ENCODE results near the gene BCDIN3D. TPM values are rescaled to one million over a fixed set of nuclear protein-coding genes. Genes with fewer than 3 reads are reported as not detected.
"Not testable (repeated sequence)": the region's sequence is repeated elsewhere in the genome, so short reads cannot be mapped to it uniquely, and the experiment has no call there.

BCDIN3D gene
- total RNA-seq, 2 experiments from 2014 or later: 2.4 to 4.1 TPM

DNA sequence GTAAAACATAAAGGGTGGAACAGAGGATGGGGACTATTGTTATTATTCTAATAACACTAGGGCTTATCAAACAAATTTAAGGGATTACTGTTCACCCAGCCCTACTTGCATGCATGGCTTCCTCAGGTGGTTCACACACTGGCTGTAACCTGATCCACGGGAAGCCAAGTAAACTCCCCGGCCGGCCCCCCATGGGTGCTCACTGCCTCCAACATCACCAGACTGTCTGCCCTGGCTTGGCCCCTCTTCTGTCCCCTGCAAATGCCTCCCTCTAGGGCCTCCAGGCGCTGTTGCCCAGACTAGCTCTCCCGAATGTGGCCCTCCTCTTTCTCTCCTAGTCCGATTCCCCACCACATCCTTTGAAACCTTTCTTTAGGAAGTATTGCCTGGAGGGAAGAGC lies 42.2 kb upstream of the BCDIN3D start:
- Mint-ChIP-seq H3K36me3 (ENCODE audit: low read depth) (no peaks in the 10 kb centered on the region), H3K4me1 (ENCODE audit: low read depth) (no peaks in the 10 kb centered on the region), H3K4me3 (no peak overlapping the region), H3K27me3 (ENCODE audit: low read depth) (no peaks in the 10 kb centered on the region), H3K27ac (no peak overlapping the region), H3K9me3 (no peaks in the 10 kb centered on the region)
- CTCF ChIA-PET: no interaction called here
- intact Hi-C loops (cut with micrococcal nuclease): no loop called here
- no peak for DNase-seq

DNA sequence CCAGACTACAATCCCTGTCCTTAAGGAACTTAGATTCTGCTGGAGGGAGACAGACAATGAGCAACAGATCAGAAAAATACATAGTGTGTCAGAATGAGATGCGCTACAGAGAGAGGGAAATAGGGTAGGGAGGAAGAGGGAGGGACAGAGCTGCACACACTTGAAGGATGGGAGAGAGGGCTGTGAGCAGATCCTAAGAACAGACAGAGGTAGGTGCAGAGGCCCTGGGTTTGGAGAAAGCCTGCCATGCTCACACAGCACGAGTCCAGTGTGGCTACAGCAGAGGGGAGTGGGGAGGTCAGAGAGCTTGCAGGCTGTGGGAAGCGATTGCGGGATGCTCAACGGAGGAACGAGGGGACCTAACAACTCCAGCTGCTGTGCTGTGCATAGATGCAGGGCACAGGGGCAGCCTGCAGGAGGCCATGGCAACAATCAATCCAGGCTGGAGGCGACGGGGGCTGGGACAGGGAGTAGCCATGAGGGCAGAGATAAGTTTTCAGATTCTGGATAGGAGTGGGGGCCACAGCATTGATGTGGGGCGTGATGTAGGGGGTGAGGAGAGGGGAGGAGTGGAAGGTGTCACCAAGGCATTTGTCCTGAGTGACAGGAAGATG lies 40.1 kb upstream of the BCDIN3D start:
- intact Hi-C loops (cut with micrococcal nuclease): no loop called here
- no peaks in the 10 kb centered on the region for H3K36me3 Mint-ChIP-seq (ENCODE audit: low read depth)
- no peaks in the 10 kb centered on the region for H3K4me1 Mint-ChIP-seq (ENCODE audit: low read depth)

DNA sequence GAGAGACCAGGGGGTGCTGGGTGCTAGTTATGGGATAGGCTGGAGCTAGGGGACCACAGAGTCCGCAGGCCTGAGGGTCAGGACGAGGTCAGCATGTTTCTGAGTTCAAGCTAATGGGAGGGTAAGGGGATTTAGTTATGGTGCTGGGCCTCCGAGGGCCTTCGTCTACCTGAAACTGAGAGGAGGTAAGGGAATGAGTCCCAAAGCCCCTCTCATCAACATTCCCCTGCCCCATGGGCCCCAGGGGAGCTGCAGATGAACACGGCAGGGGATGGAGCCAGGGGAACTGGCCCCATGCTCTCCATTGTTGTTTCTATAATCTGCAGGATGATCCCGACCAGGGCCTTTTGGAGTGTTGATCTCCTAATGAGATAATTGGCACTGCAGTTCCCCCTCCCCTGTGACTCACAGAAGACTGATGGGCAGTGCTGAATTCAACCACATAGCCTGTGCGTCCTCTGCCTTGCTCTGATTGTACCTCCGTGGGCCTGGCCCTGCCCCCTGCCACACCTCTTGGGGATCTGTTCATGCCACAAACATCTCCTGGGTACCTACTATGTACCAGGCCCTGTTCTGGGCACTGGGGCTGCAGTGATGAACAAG lies 39.4 kb upstream of the BCDIN3D start:
- H3K27ac Mint-ChIP-seq: no peak overlapping the region
- intact Hi-C loops (cut with micrococcal nuclease): no loop called here
- H3K4me3 Mint-ChIP-seq: no peak overlapping the region
- no peak for DNase-seq
- H3K36me3 Mint-ChIP-seq (ENCODE audit: low read depth): no peaks in the 10 kb centered on the region
- no peaks in the 10 kb centered on the region for H3K4me1 Mint-ChIP-seq (ENCODE audit: low read depth)
- CTCF ChIA-PET: interaction anchor here (1.0 to 1.3 kb wide), 2 partner anchors 16 to 246 kb away, joined by 3 read pairs; no protein-coding TSS in a partner anchor
- peaks cover 23% of the 10 kb centered on the region for H3K9me3 Mint-ChIP-seq
- no peaks in the 10 kb centered on the region for H3K27me3 Mint-ChIP-seq (ENCODE audit: low read depth)

More for the DNA sequence above, 40.1 kb upstream of the BCDIN3D start:
- no peak for DNase-seq
- H3K27me3 Mint-ChIP-seq (ENCODE audit: low read depth): no peaks in the 10 kb centered on the region
- no peak overlapping the region for H3K4me3 Mint-ChIP-seq
- H3K9me3 Mint-ChIP-seq: peaks cover 20% of the 10 kb centered on the region
- CTCF ChIA-PET: interaction anchor here (1.0 to 1.3 kb wide), 2 partner anchors 16 to 246 kb away, joined by 3 read pairs; no protein-coding TSS in a partner anchor
- no peak overlapping the region for H3K27ac Mint-ChIP-seq

DNA sequence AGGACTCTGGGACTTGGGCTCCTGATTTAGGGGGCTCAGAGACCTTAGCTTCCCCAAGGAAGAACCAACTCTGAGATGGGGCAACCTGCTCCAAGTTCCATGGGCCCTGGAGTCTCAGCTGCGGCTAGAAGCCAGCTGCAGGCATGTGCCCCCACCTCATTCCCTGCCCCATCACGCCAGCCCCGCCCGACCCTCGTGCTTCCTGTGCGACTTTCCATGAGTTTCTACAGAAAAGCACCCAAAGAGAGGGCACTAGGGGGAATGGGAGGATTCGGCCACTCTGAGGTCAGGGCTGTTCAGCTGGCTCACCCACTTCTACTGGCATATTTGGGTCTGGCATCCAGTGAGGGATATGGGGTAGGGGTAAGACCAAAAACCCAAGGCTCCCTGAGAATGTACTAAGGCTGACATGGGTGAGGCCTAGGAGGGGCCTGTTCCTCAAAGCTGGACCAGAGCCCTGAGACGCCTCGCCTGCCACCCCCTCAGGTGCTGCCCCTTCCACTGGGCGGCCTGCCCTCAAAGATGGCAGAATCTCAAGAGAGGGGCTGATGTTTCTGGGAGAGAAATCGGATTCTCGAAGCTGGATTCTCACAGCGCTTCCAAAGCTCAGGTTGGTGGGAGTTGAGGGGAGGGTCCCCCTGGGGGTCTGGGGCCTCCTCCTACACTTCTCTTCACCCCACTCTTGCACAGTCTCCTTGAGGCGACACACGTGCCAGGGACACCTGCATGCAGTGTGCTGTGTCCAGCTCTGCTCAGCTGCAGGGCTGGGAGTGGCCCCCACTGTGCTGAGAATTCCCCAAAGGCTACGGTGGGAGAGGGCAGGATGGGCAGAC lies 38.7 kb upstream of the BCDIN3D start:
- CTCF ChIA-PET: interaction anchor here (1.3 kb wide), 1 partner anchor 15 kb away, joined by 3 read pairs; no protein-coding TSS in a partner anchor
- Mint-ChIP-seq H3K9me3 (peaks cover 23% of the 10 kb centered on the region), H3K27ac (no peak overlapping the region), H3K27me3 (ENCODE audit: low read depth) (no peaks in the 10 kb centered on the region), H3K36me3 (ENCODE audit: low read depth) (no peaks in the 10 kb centered on the region), H3K4me1 (ENCODE audit: low read depth) (no peaks in the 10 kb centered on the region), H3K4me3 (no peak overlapping the region)
- intact Hi-C loops (cut with micrococcal nuclease): no loop called here
- no peak for DNase-seq

DNA sequence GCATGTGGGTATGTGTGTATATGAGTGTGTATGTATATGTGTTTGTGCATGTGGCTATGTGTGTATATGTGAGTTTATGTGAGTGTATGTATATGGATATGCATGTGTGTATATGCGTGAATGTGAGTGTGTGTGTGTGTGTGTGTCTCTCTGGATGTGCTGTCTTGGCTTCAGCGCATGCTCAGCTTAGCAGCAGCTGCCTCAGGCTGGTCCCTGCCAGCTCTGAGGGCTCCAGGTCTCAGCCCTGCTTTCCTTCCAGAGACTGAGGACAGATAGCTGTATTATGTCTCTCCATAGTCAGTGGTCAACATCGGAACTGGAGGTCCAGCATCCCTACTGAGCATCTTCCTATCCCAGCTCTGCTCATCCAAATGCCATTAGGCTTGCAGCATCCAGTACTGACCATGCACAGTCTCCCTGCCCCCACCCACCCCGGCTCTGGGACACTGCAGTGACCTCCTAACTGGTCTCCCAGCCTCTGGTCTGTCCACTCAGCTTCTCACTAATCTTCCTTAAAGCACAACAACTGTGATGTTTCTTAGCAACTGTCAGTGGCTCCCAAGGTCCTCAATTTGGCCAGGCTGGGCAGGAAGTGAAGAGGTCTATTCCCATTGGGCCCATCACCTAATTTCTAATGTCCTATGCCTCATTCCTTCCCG lies 38.0 kb upstream of the BCDIN3D start:
- intact Hi-C loops (cut with micrococcal nuclease): no loop called here
- H3K27ac Mint-ChIP-seq: no peak overlapping the region
- no peaks in the 10 kb centered on the region for H3K36me3 Mint-ChIP-seq (ENCODE audit: low read depth)
- H3K27me3 Mint-ChIP-seq (ENCODE audit: low read depth): no peaks in the 10 kb centered on the region
- H3K4me1 Mint-ChIP-seq (ENCODE audit: low read depth): no peaks in the 10 kb centered on the region
- H3K9me3 Mint-ChIP-seq: peaks cover 23% of the 10 kb centered on the region
- CTCF ChIA-PET: no interaction called here
- H3K4me3 Mint-ChIP-seq: no peak overlapping the region
- DNase-seq: no peak

DNA sequence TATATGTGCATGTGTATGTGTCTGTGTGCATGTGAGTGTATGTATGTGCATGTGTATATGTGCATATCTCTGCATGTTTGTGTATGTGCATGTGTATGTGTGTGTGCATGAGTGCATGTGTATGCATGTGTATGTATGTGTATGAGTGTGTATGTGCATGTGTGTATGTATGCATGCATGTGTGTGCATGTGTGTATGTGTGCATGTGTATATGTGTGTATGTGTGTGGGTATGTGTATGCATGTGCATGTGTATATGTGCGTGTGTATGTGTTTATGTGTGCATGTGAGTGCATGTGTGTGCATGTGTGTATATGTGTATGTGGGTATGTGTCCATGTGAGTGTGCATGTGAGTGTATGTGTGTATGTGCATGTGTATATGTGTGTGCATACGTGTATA lies 36.2 kb upstream of the BCDIN3D start:
- H3K4me3 Mint-ChIP-seq; DNase-seq; H3K27ac Mint-ChIP-seq; H3K27me3 Mint-ChIP-seq (ENCODE audit: low read depth); H3K4me1 Mint-ChIP-seq (ENCODE audit: low read depth); H3K36me3 Mint-ChIP-seq (ENCODE audit: low read depth); intact Hi-C loops (cut with micrococcal nuclease); CTCF ChIA-PET: not testable (repeated sequence)
- peaks cover 23% of the 10 kb centered on the region for H3K9me3 Mint-ChIP-seq

DNA sequence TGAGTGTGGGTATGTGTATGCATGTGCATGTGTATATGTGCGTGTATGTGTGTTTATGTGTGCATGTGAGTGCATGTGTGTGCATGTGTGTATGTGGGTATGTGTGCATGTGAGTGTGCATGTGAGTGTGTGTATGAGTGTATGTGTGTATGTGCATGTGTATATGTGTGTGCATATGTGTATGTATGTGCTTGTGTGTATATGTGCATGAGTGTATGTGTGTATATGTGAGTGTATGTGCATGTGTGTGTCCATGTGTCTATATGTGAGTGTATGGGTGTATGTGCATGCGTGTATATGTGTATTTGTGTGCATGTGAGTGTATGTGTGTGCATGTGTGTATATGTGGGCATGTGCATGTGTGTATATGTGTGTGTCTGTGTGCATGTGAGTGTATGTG lies 35.1 kb upstream of the BCDIN3D start:
- CTCF ChIA-PET: no interaction called here

DNA sequence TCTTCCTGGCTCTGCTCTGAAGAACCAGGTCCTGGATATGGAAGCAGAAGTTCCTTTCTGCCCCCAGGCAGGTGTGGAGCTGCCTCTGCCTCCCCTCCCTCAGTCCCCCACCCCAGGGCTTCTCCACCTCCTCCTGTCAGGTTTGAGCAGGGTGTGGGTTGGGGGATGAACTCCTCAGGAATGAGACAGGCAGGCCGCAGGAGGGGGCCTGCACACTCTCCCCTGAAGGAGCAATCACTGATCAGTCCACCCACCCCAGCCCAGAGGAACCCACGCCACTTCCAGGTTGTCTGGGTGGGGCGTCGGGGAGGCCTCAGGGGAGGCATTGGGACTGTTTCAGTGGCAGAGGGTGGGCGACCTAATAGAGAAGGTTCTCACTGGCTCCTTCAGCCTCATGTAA lies 34.2 kb upstream of the BCDIN3D start:
- Mint-ChIP-seq H3K27me3 (ENCODE audit: low read depth) (no peaks in the 10 kb centered on the region), H3K27ac (no peak overlapping the region), H3K9me3 (peaks cover 23% of the 10 kb centered on the region), H3K4me3 (no peak overlapping the region), H3K4me1 (ENCODE audit: low read depth) (no peaks in the 10 kb centered on the region), H3K36me3 (ENCODE audit: low read depth) (no peaks in the 10 kb centered on the region)
- no peak for DNase-seq
- intact Hi-C loops (cut with micrococcal nuclease): no loop called here
- CTCF ChIA-PET: interaction anchor here (0.8 kb wide), 1 partner anchor 10 kb away, joined by 3 read pairs; no protein-coding TSS in a partner anchor

More for the DNA sequence above, 35.1 kb upstream of the BCDIN3D start:
- peaks cover 23% of the 10 kb centered on the region for H3K9me3 Mint-ChIP-seq
- no peaks in the 10 kb centered on the region for H3K27me3 Mint-ChIP-seq (ENCODE audit: low read depth)
- intact Hi-C loops (cut with micrococcal nuclease): no loop called here
- H3K36me3 Mint-ChIP-seq (ENCODE audit: low read depth): no peaks in the 10 kb centered on the region
- DNase-seq: no peak
- H3K4me3 Mint-ChIP-seq: no peak overlapping the region
- H3K4me1 Mint-ChIP-seq (ENCODE audit: low read depth): no peaks in the 10 kb centered on the region
- H3K27ac Mint-ChIP-seq: no peak overlapping the region

DNA sequence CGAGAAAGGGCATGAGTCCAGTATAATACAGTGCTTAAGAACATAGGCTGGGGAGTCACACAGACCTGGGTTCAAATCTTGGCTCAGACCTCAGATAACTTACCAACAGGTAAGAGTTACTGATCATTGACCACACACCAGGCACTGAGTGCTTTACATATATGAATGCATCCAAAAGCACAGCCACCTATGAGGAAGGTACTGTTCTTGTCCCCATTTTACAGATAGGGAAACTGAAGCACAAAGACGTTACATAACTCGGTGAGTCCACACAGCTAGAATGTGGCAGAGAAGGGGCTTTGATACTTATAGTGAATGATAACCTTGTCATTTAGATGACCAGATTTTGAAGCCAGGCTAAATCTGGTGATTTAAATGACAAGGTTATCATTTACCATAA lies 33.2 kb upstream of the BCDIN3D start:
- H3K27me3 Mint-ChIP-seq (ENCODE audit: low read depth): no peaks in the 10 kb centered on the region
- no peak overlapping the region for H3K4me3 Mint-ChIP-seq
- peaks cover 23% of the 10 kb centered on the region for H3K9me3 Mint-ChIP-seq
- intact Hi-C loops (cut with micrococcal nuclease): no loop called here
- CTCF ChIA-PET: no interaction called here
- no peaks in the 10 kb centered on the region for H3K36me3 Mint-ChIP-seq (ENCODE audit: low read depth)
- H3K4me1 Mint-ChIP-seq (ENCODE audit: low read depth): no peaks in the 10 kb centered on the region
- no peak for DNase-seq
- H3K27ac Mint-ChIP-seq: no peak overlapping the region

DNA sequence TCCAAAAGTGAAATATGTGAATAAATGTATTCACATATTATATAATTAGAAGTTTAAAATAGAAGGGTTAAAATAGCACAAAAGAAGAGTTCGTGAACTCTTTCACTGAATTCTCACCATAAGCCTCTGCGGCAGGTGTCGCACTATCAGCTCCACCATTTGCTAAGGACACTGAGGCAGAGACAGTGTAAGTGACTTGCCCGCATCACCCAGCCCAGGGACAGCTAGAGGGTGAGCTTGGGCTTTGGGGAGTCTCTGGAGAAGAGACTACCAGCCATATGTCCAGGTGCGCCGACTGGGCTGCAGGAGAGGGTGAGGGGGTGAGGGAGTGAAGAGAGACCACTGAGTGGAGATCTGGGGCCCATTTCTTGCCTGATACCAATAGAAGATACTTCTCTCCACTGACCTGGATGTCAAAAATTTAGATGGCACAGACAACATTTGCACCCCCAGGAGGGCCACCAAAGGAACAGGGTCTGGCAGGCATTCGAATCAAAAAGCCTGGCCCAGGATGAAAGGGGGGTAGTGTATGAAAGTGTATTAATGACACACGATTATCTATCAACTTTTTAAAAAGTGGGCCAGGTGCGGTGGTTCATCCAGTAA lies 32.3 kb upstream of the BCDIN3D start:
- CTCF ChIA-PET: interaction anchor here (1.1 to 1.3 kb wide), 2 partner anchors 70 to 92 kb away, joined by 3 read pairs; no protein-coding TSS in a partner anchor

DNA sequence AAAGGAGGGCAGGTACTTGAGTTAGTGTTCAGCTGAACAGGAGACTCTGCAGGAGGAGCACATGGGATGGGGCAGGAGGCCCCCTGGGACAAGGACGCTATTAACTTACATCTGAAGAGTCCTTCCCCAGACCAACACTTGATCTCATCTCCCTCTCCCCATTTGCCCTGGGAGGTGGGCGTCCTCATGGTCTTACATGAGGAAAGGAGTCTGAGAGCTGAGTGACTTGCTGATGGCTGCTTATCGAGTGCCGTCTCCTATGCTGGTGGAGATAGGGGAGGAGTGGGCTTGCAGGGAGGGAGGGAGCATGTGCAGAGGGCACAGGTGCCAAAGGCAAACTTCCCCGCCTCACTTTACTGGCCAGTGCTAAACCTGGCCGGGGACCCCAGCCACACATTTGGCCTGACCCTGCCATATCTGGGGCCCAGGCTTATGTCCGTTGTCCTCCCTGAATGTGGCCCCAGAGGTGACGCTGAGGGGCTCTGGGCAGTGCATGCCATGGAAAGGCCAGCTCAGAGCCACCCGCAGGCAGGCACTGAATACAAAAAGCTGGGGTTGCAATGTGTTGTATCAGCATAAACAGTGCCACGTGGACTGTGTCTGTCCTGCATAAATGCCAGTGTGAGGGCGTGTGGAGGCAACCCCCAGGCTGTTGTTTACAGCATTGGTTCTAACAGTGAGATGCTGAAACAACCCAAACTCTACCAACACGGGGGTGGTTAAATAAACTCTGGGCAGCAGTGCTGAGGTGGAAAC lies 31.4 kb upstream of the BCDIN3D start:
- no peak overlapping the region for H3K4me3 Mint-ChIP-seq
- no peaks in the 10 kb centered on the region for H3K36me3 Mint-ChIP-seq (ENCODE audit: low read depth)
- CTCF ChIA-PET: interaction anchor here (0.6 to 1.3 kb wide), 4 partner anchors 71 to 195 kb away, joined by 3 to 5 read pairs (median 3); no protein-coding TSS in a partner anchor
- no peak overlapping the region for H3K27ac Mint-ChIP-seq
- intact Hi-C loops (cut with micrococcal nuclease): no loop called here
- no peaks in the 10 kb centered on the region for H3K27me3 Mint-ChIP-seq (ENCODE audit: low read depth)
- peaks cover 17% of the 10 kb centered on the region for H3K9me3 Mint-ChIP-seq
- no peaks in the 10 kb centered on the region for H3K4me1 Mint-ChIP-seq (ENCODE audit: low read depth)
- DNase-seq: no peak

More for the DNA sequence above, 32.3 kb upstream of the BCDIN3D start:
- Mint-ChIP-seq H3K4me3 (no peak overlapping the region), H3K9me3 (peaks cover 23% of the 10 kb centered on the region), H3K36me3 (ENCODE audit: low read depth) (no peaks in the 10 kb centered on the region), H3K27ac (no peak overlapping the region), H3K27me3 (ENCODE audit: low read depth) (no peaks in the 10 kb centered on the region), H3K4me1 (ENCODE audit: low read depth) (no peaks in the 10 kb centered on the region)
- intact Hi-C loops (cut with micrococcal nuclease): no loop called here
- DNase-seq: no peak

Data from activated naive CD4-positive, alpha-beta T cell treated with anti-CD3 and anti-CD28 coated beads for 36 hours (primary cell).